Ishikawa (cell line): ENCODE results near the gene TLR6.

Experiments
- EGR1 ChIP-seq: IDR thresholded peaks from 2 replicates; pipeline ENCODE4 v1.6.1; 2012
- EP300 ChIP-seq: IDR thresholded peaks from 2 replicates; pipeline ENCODE4 v1.6.1; 2012; ENCODE audit warnings: borderline replicate concordance
- FOXM1 ChIP-seq: IDR thresholded peaks from 2 replicates; pipeline ENCODE4 v1.6.1; 2012; ENCODE audit warnings: low read depth, borderline replicate concordance
- NFIC ChIP-seq: IDR thresholded peaks from 2 replicates; pipeline ENCODE4 v1.6.1; 2012
- TEAD4 ChIP-seq: IDR thresholded peaks from 2 replicates; pipeline ENCODE4 v1.6.1; 2012
- USF1 ChIP-seq: IDR thresholded peaks from 2 replicates; pipeline ENCODE4 v1.6.1; 2012
- YY1 ChIP-seq: IDR thresholded peaks from 2 replicates; pipeline ENCODE4 v1.6.1; 2012; ENCODE audit warnings: low read depth

DNA sequence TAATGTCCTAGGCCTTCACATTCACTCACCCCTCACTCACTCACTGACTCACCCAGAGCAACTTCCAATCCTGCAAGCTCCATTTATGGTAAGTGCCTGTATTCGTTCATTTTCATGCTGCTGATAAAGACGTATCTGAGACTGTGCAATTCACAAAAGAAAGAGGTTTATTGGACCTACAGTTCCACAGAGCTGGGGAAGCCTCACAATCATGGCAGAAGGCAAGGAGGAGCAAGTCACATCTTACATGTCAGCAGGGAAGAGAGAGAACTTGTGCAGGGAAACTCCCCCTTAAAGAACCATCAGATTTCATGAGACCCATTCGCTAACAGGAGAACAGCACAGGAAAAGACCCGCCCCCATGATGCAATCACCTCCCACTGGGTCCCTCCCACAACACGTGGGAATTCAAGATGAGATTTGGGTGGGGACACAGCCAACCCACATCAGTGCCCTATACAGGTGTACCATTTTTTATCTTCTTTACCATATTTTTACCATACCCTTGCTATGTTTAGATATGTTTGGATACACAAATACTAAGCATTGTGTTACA lies 33.8 kb downstream of the TLR6 start:
- TF ChIP-seq NFIC (no peak), FOXM1 (no peak), EP300 (no peak), EGR1 (no peak), YY1 (no peak), TEAD4 (no peak), USF1 (no peak)
